Testis (tissue), 3 donors: ENCODE results near the gene MBNL3. TPM values are rescaled to one million over a fixed set of nuclear protein-coding genes. Genes with fewer than 3 reads are reported as not detected.
"Not testable (repeated sequence)": the region's sequence is repeated elsewhere in the genome, so short reads cannot be mapped to it uniquely, and the experiment has no call there.

ENCODE experiments used
- DNase-seq: peaks from one replicate; pipeline ENCODE4 v3.0.0-alpha.2; 2019
- H3K27ac ChIP-seq, 2 donors: fragments of 200-600 bp; sonication (generic); one replicate each; pipeline ENCODE4 v1.5.1; 2019
- H3K27me3 ChIP-seq: fragments of 200-600 bp; sonication (generic); one replicate; pipeline ENCODE4 v1.5.1; 2019
- H3K36me3 ChIP-seq: fragments of 200-600 bp; sonication (generic); one replicate; pipeline ENCODE4 v1.5.1; 2017; ENCODE audit warnings: low read depth; ENCODE audit errors: missing control alignments
- H3K4me1 ChIP-seq: fragments of 200-600 bp; sonication (generic); one replicate; pipeline ENCODE4 v1.5.1; 2019
- H3K4me3 ChIP-seq, 2 donors: fragments of 200-600 bp; sonication (generic); one replicate each; pipeline ENCODE4 v1.5.1; 2017 to 2019
- H3K9me3 ChIP-seq: fragments of 200-600 bp; sonication (generic); one replicate; pipeline ENCODE4 v1.5.1; 2017
- POLR2A ChIP-seq: fragments of 450-650 bp; IDR thresholded peaks from one replicate; pipeline ENCODE4 v1.6.1; 2017; ENCODE audit warnings: antibody characterized with exemption, mild to moderate bottlenecking, moderate library complexity
- WGBS, 2 donors: methylation state at CpG; one replicate each; pipeline ENCODE4 v1.1.5; 2018; 5-methylcytosine and 5-hydroxymethylcytosine counted together
- intact Hi-C: fragments of 100-400 bp; cut with DNase I; formaldehyde crosslinking; loops from one replicate; pipeline ENCODE4 v1.15.1; 2023; ENCODE audit warnings: low total_unique reads
- polyA plus RNA-seq: library from polyadenylated mRNA; stranded (reverse); fragments of 350-450 nt; fragmentation: Illumina TruSeq; extraction: RNeasy Lipid Tissue Mini Kit (QIAGEN cat#74804); gene quantifications from one replicate; pipeline ENCODE4 v1.2.3, GENCODE V29; 2014; ENCODE audit warnings: low read depth, low replicate concordance; ENCODE audit not compliant: insufficient read depth
- total RNA-seq, 2 donors: library from RNA; depleted of rRNA; stranded (reverse); fragments of >200 nt; gene quantifications; one replicate each; pipeline ENCODE4 v1.2.3, GENCODE V29; 2016
- TF ChIP-seq, protein P1 (sequence below), 3 experiments: fragments of 450-650 bp in 2 of 3; fragments of 200-600 bp in 1 of 3; sonication (generic) in 1 of 3; IDR thresholded peaks; one replicate each; pipeline ENCODE4 v1.5.1; 2016 to 2019; ENCODE audit warnings: antibody characterized with exemption in 3 of 3, mild to moderate bottlenecking in 2 of 3, moderate library complexity in 1 of 3

MBNL3 gene
- total and polyA plus RNA-seq, 3 donors from 2014 or later: 86.5 to 319 (median 175) TPM

GRCh38 chrX:132331532-132331931, 157.3 kb downstream of the MBNL3 start:
- WGBS, 2 donors: 91 to 94% methylated on average over 3 of the region's 3 CpGs
- no peaks in the 10 kb centered on the region for H3K4me1 ChIP-seq
- DNase-seq: no peak
- no peak overlapping the region for H3K4me3 ChIP-seq
- H3K27ac ChIP-seq: no peak overlapping the region
- H3K36me3 ChIP-seq: no peaks in the 10 kb centered on the region
- TF ChIP-seq POLR2A: no peak
- TF ChIP-seq, protein P1, sequence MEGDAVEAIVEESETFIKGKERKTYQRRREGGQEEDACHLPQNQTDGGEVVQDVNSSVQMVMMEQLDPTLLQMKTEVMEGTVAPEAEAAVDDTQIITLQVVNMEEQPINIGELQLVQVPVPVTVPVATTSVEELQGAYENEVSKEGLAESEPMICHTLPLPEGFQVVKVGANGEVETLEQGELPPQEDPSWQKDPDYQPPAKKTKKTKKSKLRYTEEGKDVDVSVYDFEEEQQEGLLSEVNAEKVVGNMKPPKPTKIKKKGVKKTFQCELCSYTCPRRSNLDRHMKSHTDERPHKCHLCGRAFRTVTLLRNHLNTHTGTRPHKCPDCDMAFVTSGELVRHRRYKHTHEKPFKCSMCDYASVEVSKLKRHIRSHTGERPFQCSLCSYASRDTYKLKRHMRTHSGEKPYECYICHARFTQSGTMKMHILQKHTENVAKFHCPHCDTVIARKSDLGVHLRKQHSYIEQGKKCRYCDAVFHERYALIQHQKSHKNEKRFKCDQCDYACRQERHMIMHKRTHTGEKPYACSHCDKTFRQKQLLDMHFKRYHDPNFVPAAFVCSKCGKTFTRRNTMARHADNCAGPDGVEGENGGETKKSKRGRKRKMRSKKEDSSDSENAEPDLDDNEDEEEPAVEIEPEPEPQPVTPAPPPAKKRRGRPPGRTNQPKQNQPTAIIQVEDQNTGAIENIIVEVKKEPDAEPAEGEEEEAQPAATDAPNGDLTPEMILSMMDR (IDR thresholded peaks at IDR 0.05): no peak
- H3K9me3 ChIP-seq: no peaks in the 10 kb centered on the region
- H3K27me3 ChIP-seq: no peaks in the 10 kb centered on the region
- intact Hi-C loops: no loop called here

- H3K9me3 ChIP-seq: no peaks in the 10 kb centered on the region
- TF ChIP-seq, protein P1 (IDR thresholded peaks at IDR 0.05): no peak
- no peak for TF ChIP-seq POLR2A
- no peaks in the 10 kb centered on the region for H3K27me3 ChIP-seq
- DNase-seq: no peak
- intact Hi-C loops: no loop called here
- H3K27ac ChIP-seq: no peak overlapping the region
- no peak overlapping the region for H3K4me3 ChIP-seq
- H3K4me1 ChIP-seq: no peaks in the 10 kb centered on the region
- no peaks in the 10 kb centered on the region for H3K36me3 ChIP-seq
These were observed 157.8 kb downstream of the MBNL3 start for GRCh38 chrX:132331000-132331399.

GRCh38 chrX:132330156-132330729, 158.6 kb downstream of the MBNL3 start:
- no peak for DNase-seq
- no peaks in the 10 kb centered on the region for H3K27me3 ChIP-seq
- TF ChIP-seq, protein P1 (IDR thresholded peaks at IDR 0.05): no peak
- TF ChIP-seq POLR2A: no peak
- no peaks in the 10 kb centered on the region for H3K4me1 ChIP-seq
- H3K9me3 ChIP-seq: no peaks in the 10 kb centered on the region
- no peak overlapping the region for H3K27ac ChIP-seq
- 88 to 95% methylated on average over 1 to 2 of the region's 2 CpGs for WGBS, 2 donors
- H3K4me3 ChIP-seq: no peak overlapping the region
- intact Hi-C loops: no loop called here
- H3K36me3 ChIP-seq: no peaks in the 10 kb centered on the region

DNA sequence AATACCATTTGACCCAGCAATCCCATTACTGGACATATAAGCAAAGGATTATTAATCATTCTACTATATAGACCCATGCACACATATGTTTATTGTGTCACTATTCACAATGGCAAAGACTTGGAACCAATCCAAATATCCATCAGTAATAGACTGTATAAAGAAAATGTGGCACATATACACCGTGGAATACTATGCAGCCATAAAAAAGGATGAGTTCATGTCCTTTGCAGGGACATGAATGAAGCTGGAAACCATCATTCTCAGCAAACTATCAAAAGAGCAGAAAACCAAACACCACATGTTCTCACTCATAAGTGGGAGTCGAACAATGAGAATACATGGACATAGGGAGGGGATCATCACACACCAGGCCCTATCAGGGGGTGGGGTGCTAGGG, 161.9 kb downstream of the MBNL3 start:
- H3K9me3 ChIP-seq, H3K36me3 ChIP-seq, intact Hi-C loops, H3K4me3 ChIP-seq, H3K27me3 ChIP-seq, DNase-seq, H3K27ac ChIP-seq, H3K4me1 ChIP-seq: not testable (repeated sequence)
- WGBS, 2 donors: 97 to 100% methylated on average over 2 of the region's 2 CpGs
